ENCODE data around the gene TTC7B. TPM values are rescaled to one million over a fixed set of nuclear protein-coding genes. Genes with fewer than 3 reads are reported as not detected.

The TTC7B gene
- total RNA-seq (10.8 and 18.8 TPM in 2 replicates), polyA plus RNA-seq (37.5 and 38.1 TPM in 2 replicates), polyA minus RNA-seq (ENCODE audit: low replicate concordance) (48.4 and 128 TPM in 2 replicates)
- 27.5 and 28.0 TPM in 2 replicates for polyA plus RNA-seq (2012)

- H3K4me3 ChIP-seq (replicated peaks in 1 of 4; ENCODE audit: control extremely low read depth in 1 of 4, insufficient read depth in 1 of 4, low read depth in 3 of 4, low read length in 4 of 4), result peak within 1 kb of the TSS; percentile 55 to 91 (median 78)
- H2AFZ ChIP-seq (ENCODE audit: low read length), result peak within 1 kb of the TSS; percentile 62
- no peaks in the 10 kb centered on the region for H3K9me3 ChIP-seq (ENCODE audit: control insufficient read depth, insufficient read depth, low read depth, low read length)
- H3K4me2 ChIP-seq (ENCODE audit: extremely low read depth, insufficient read depth, low read length), result peak within 1 kb of the TSS; percentile 96
- peak in 1 of 2 donors; percentile 14 for TF ChIP-seq CTCF (conservative IDR thresholded peaks at IDR 0.05 in 1 of 2, IDR thresholded peaks at IDR 0.05 in 1 of 2; ENCODE audit: low read depth in 1 of 2, low read length in 2 of 2)
- TF ChIP-seq EZH2 (IDR thresholded peaks at IDR 0.05; ENCODE audit: low read length, missing control alignments), result no peak
- no peaks in the 10 kb centered on the region for H3K36me3 ChIP-seq (ENCODE audit: control insufficient read depth, insufficient read depth, low read length)
- no peaks in the 10 kb centered on the region for H3K27me3 ChIP-seq (ENCODE audit: control insufficient read depth, insufficient read depth, low read length)
- peak; percentile 20 to 36 for DNase-seq (ENCODE audit: low read depth in 2 of 2)
- H3K9ac ChIP-seq (ENCODE audit: insufficient read depth, low read length), result peak within 1 kb of the TSS; percentile 66
- no peaks in the 10 kb centered on the region for H4K20me1 ChIP-seq (ENCODE audit: control insufficient read depth, extremely low read depth, insufficient read depth, low read length)
- H3K27ac ChIP-seq (ENCODE audit: insufficient read depth, low read length), result no peak within 1 kb of the TSS
- H3K4me1 ChIP-seq (ENCODE audit: control insufficient read depth, extremely low read depth, insufficient read depth, low read length), result peaks cover 4% of the 10 kb centered on the region
- H3K79me2 ChIP-seq (ENCODE audit: control insufficient read depth, insufficient read depth, low read length), result peaks cover 6% of the 10 kb centered on the region
Observed at GRCh38 chr14:90815822-90816662, at the start of gene TTC7B. TTC7B (minus strand) TSS chr14:90816430; CDS start chr14:90816295, 135 bp downstream.

GRCh38 chr14:90864741-90865140 lies 48.5 kb upstream of the TTC7B start:
- Histone ChIP-seq H3K9ac (ENCODE audit: insufficient read depth, low read length) (no peak overlapping the region), H3K9me3 (ENCODE audit: control insufficient read depth, insufficient read depth, low read depth, low read length) (no peaks in the 10 kb centered on the region), H3K36me3 (ENCODE audit: control insufficient read depth, insufficient read depth, low read length) (no peaks in the 10 kb centered on the region), H3K27ac (ENCODE audit: insufficient read depth, low read length) (no peak overlapping the region), H3K4me3 (replicated peaks in 1 of 4; ENCODE audit: control extremely low read depth in 1 of 4, insufficient read depth in 1 of 4, low read depth in 3 of 4, low read length in 4 of 4) (no peak overlapping the region), H3K4me1 (ENCODE audit: control insufficient read depth, extremely low read depth, insufficient read depth, low read length) (no peaks in the 10 kb centered on the region), H3K4me2 (ENCODE audit: extremely low read depth, insufficient read depth, low read length) (no peak overlapping the region), H3K27me3 (ENCODE audit: control insufficient read depth, insufficient read depth, low read length) (no peaks in the 10 kb centered on the region), H3K79me2 (ENCODE audit: control insufficient read depth, insufficient read depth, low read length) (no peaks in the 10 kb centered on the region), H4K20me1 (ENCODE audit: control insufficient read depth, extremely low read depth, insufficient read depth, low read length) (no peaks in the 10 kb centered on the region), H2AFZ (ENCODE audit: low read length) (no peak overlapping the region)
- no peak for TF ChIP-seq CTCF (conservative IDR thresholded peaks at IDR 0.05 in 1 of 2, IDR thresholded peaks at IDR 0.05 in 1 of 2; ENCODE audit: low read depth in 1 of 2, low read length in 2 of 2)
- no peak for TF ChIP-seq EZH2 (IDR thresholded peaks at IDR 0.05; ENCODE audit: low read length, missing control alignments)
- no peak for DNase-seq (ENCODE audit: low read depth in 2 of 2)

- peak overlapping the region; percentile 75 for H3K4me2 ChIP-seq (ENCODE audit: extremely low read depth, insufficient read depth, low read length)
- H2AFZ ChIP-seq (ENCODE audit: low read length), result peak overlapping the region; percentile 84
Observed at GRCh38 chr14:90858511-90858910, 42.3 kb upstream of the TTC7B start.

More at GRCh38 chr14:90858511-90858910, 42.3 kb upstream of the TTC7B start:
- Histone ChIP-seq H3K9ac (ENCODE audit: insufficient read depth, low read length) (no peak overlapping the region), H3K27ac (ENCODE audit: insufficient read depth, low read length) (no peak overlapping the region), H3K79me2 (ENCODE audit: control insufficient read depth, insufficient read depth, low read length) (no peaks in the 10 kb centered on the region), H3K4me1 (ENCODE audit: control insufficient read depth, extremely low read depth, insufficient read depth, low read length) (peaks cover 9% of the 10 kb centered on the region), H3K9me3 (ENCODE audit: control insufficient read depth, insufficient read depth, low read depth, low read length) (no peaks in the 10 kb centered on the region), H3K27me3 (ENCODE audit: control insufficient read depth, insufficient read depth, low read length) (no peaks in the 10 kb centered on the region), H3K4me3 (replicated peaks in 1 of 4; ENCODE audit: control extremely low read depth in 1 of 4, insufficient read depth in 1 of 4, low read depth in 3 of 4, low read length in 4 of 4) (peak overlapping the region; percentile 44 to 60 (median 54)), H4K20me1 (ENCODE audit: control insufficient read depth, extremely low read depth, insufficient read depth, low read length) (no peaks in the 10 kb centered on the region), H3K36me3 (ENCODE audit: control insufficient read depth, insufficient read depth, low read length) (no peaks in the 10 kb centered on the region)
- TF ChIP-seq EZH2 (IDR thresholded peaks at IDR 0.05; ENCODE audit: low read length, missing control alignments), result no peak
- no peak for TF ChIP-seq CTCF (conservative IDR thresholded peaks at IDR 0.05 in 1 of 2, IDR thresholded peaks at IDR 0.05 in 1 of 2; ENCODE audit: low read depth in 1 of 2, low read length in 2 of 2)
- no peak for DNase-seq (ENCODE audit: low read depth in 2 of 2)

Measured in fibroblast of lung (primary cell).